Glutamatergic neuron (in vitro differentiated cells): ENCODE measurements around the gene PNPLA2. TPM values are rescaled to one million over a fixed set of nuclear protein-coding genes. Genes with fewer than 3 reads are reported as not detected.

Experiments
- DNase-seq: peaks from one replicate; pipeline ENCODE4 v3.0.0; 2022
- H3K27ac Mint-ChIP-seq: one replicate; pipeline ENCODE4 v1.8.0; 2020; ENCODE audit warnings: mild to moderate bottlenecking, mixed read lengths, inconsistent platforms; ENCODE audit not compliant: unreplicated experiment
- H3K27me3 Mint-ChIP-seq: one replicate; pipeline ENCODE4 v1.8.0; 2020; ENCODE audit warnings: mild to moderate bottlenecking, moderate library complexity, mixed read lengths, inconsistent platforms; ENCODE audit not compliant: unreplicated experiment
- H3K36me3 Mint-ChIP-seq: one replicate; pipeline ENCODE4 v1.8.0; 2020; ENCODE audit warnings: mild to moderate bottlenecking, mixed read lengths, inconsistent platforms; ENCODE audit not compliant: unreplicated experiment
- H3K4me1 Mint-ChIP-seq: one replicate; pipeline ENCODE4 v1.8.0; 2020; ENCODE audit warnings: mild to moderate bottlenecking, low read depth, mixed read lengths, inconsistent platforms; ENCODE audit not compliant: unreplicated experiment
- H3K4me3 Mint-ChIP-seq: one replicate; pipeline ENCODE4 v1.8.0; 2020; ENCODE audit warnings: mild to moderate bottlenecking, mixed read lengths, inconsistent platforms; ENCODE audit not compliant: unreplicated experiment
- H3K9me3 Mint-ChIP-seq: one replicate; pipeline ENCODE4 v1.8.0; 2020; ENCODE audit warnings: mild to moderate bottlenecking, moderate library complexity, mixed read lengths, inconsistent platforms; ENCODE audit not compliant: unreplicated experiment
- total RNA-seq: library from RNA; stranded (reverse); fragmentation: NEBNext Ultra II Directional; extraction: Animal tissue kit (Norgen Biotek cat#: 25700); gene quantifications from one replicate; pipeline ENCODE4 v1.2.1, GENCODE V29; 2021; ENCODE audit not compliant: unreplicated experiment
- TF ChIP-seq, protein P1 (sequence below): fragments of 200-600 bp; sonication (generic); IDR thresholded peaks from one replicate; pipeline ENCODE4 v1.5.0; 2021; ENCODE audit not compliant: partially characterized antibody, unreplicated experiment

The PNPLA2 gene
- total RNA-seq, 1 donor from 2014 or later = 32.3 TPM

DNA sequence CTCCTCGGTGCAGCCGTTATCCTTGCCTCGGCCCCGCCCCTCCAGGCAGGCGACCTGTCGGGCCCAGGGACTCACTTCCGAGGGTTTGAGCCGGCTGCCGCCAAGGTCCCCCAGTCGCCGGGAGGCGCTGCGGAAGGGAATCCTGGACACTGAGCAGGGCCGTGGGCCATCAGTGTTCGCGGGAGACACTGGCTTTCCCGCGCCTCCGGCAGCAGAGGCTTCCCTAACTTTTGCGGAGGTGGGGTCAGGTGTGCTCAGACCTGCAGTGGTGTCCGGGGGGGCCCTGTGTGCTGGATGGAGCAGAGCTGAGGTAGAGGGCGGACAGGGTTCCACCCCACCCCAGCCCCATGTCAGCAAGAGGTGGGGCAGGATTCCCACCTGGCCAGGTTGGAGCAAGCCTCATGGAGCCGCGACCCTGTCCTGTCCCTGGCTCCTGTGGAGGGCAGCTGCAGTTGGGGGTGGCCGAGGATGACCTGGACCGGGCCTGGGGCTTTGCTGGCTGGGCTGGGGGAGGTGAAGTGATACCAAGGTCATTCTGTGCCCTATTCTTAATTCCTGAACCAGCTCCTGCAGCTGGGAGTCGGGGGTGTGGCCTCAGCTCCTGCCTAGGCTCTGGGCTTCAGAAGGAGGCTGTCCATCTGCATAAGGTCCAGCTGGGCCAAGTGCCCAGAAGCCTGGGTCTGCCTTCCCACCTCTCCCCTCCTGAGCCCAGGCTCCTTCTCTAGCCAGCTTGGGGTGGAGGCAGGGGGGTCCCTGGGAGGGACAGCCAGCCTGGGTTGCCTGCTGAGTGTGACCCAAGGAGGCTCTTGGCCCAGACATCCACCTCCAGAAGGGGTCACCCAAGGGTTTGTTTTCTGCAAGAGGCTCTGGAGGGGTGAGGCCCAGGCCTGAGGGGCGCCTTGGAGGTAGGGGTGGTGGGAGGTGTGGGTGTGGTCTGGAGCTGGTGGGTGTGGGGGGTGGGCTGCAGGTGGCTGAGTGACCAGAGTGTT is 32.4 kb downstream of the PNPLA2 start:
- Mint-ChIP-seq H3K4me3 (peak overlapping the region; percentile 76), H3K27me3 (peaks cover 3% of the 10 kb centered on the region), H3K9me3 (peaks cover 4% of the 10 kb centered on the region), H3K27ac (no peak overlapping the region), H3K4me1 (peaks cover 4% of the 10 kb centered on the region), H3K36me3 (no peaks in the 10 kb centered on the region)
- peak; percentile 69 for DNase-seq
- TF ChIP-seq, protein P1, sequence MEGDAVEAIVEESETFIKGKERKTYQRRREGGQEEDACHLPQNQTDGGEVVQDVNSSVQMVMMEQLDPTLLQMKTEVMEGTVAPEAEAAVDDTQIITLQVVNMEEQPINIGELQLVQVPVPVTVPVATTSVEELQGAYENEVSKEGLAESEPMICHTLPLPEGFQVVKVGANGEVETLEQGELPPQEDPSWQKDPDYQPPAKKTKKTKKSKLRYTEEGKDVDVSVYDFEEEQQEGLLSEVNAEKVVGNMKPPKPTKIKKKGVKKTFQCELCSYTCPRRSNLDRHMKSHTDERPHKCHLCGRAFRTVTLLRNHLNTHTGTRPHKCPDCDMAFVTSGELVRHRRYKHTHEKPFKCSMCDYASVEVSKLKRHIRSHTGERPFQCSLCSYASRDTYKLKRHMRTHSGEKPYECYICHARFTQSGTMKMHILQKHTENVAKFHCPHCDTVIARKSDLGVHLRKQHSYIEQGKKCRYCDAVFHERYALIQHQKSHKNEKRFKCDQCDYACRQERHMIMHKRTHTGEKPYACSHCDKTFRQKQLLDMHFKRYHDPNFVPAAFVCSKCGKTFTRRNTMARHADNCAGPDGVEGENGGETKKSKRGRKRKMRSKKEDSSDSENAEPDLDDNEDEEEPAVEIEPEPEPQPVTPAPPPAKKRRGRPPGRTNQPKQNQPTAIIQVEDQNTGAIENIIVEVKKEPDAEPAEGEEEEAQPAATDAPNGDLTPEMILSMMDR = no peak

DNA sequence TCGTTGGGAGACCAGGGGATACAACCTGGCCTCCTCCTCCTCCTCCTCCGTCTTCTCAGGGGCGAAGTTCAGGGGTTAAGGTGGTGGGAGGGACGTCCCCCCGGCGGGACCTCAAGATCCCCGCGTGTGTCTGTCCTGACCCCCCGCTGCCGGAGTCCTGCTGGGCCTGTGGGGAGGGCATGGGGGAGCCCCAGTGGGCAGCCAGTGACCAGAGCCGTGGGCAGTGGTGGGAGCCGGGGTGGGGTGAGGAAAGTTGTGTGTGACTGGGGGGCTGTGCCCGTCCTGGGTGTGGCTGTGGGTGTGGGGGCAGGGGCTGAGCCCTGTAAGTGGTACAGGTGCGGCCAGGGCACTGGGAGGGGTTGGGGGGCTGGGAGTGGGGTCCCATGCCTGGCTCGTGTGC is 34.0 kb downstream of the PNPLA2 start:
- Mint-ChIP-seq H3K27me3 (peaks cover 12% of the 10 kb centered on the region), H3K9me3 (peaks cover 11% of the 10 kb centered on the region), H3K36me3 (no peaks in the 10 kb centered on the region), H3K4me1 (peaks cover 13% of the 10 kb centered on the region), H3K27ac (no peak overlapping the region), H3K4me3 (no peak overlapping the region)
- no peak for DNase-seq
- TF ChIP-seq, protein P1 = no peak

DNA sequence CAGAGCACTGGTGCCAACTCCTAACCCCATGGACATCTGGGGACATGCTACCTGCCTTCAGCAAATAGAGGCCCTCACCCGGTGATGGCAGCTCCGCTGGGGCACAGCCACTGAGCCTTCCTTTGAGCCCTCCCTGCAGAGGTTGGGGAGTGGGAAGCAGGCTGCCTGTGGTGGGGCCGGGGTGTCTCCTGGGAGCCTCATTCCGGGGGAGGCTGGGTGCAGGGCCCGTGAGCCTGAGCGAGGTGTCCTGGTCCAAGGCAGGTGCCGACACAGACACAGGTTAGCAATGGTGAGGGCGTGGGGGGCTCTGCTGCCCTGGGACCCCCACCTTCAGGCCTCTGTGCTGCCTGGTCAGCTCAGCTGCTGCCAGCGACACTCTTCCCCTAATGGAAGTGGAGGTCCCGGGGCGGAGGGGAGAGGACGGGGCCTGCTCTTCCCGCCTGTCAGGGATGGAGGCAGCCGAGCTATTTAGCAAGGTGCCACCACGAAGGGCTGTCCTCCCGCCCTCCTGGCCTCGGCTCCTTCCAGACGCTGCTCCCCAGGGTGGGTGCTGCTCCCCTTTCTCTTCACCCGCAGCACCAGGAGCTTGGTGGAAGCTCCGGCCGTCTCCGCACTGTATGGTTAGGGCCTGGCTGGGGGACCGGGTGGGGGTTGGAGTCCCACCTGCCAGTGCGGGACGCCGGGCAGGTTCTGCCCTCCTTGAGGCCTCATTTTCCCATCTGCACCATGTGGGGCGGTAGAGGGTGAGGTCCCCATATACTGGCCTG is 35.2 kb downstream of the PNPLA2 start:
- Mint-ChIP-seq H3K9me3 (peaks cover 11% of the 10 kb centered on the region), H3K4me1 (peaks cover 20% of the 10 kb centered on the region), H3K4me3 (no peak overlapping the region), H3K36me3 (no peaks in the 10 kb centered on the region), H3K27ac (no peak overlapping the region), H3K27me3 (peaks cover 15% of the 10 kb centered on the region)
- TF ChIP-seq, protein P1 = no peak
- DNase-seq = no peak

DNA sequence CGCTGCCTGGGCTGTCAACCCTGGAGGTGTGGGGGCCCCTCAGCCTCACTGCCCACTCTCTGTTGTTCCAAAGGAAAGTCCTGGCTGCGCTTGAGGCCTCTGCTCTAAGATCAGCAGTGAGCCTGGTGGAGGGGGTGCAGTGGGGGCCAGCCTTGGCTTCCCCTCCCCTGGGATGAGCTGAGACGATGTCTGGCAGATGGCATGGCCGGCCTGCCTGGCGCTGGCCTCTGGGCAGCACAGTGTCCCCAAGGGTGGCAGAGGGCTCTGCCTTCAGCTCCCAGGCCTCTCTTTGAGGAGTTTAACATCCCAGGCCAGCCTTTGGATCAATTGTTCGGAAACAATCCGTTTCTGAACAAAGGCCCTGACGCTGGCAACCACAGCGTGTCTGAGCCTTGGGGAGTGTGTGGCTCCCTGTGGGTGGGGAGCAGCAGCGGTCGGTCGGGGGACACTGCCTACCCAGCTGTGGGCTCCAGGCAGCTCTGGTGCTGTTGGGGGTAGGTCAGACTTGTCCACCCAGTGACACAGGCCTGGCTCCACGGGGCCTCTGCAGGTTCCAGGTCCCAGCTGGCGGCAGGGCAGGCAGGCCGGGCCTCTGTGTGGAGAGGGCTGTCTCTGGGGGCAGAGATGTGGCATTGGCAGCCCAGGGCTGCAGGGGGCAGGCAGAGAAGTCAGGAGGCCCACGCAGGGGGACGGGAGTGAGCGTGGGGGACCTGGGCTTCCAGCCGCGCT is 36.1 kb downstream of the PNPLA2 start:
- no peak for DNase-seq
- TF ChIP-seq, protein P1 = no peak
- no peaks in the 10 kb centered on the region for H3K36me3 Mint-ChIP-seq
- H3K4me3 Mint-ChIP-seq = no peak overlapping the region
- peaks cover 14% of the 10 kb centered on the region for H3K9me3 Mint-ChIP-seq
- H3K27ac Mint-ChIP-seq = peak overlapping the region; percentile 55
- H3K27me3 Mint-ChIP-seq = peaks cover 18% of the 10 kb centered on the region
- H3K4me1 Mint-ChIP-seq = peaks cover 22% of the 10 kb centered on the region
